HG03175 (cell line): ENCODE data around the gene INA.
"Not testable (repeated sequence)": the region's sequence is repeated elsewhere in the genome, so short reads cannot be mapped to it uniquely, and the experiment has no call there.

Experiments used
- ATAC-seq: cut with Tn5 transposase; IDR thresholded peaks from one replicate; pipeline ENCODE4 v1.9.1; 2021; ENCODE audit warnings: mild to moderate bottlenecking, moderate library complexity; ENCODE audit not compliant: unreplicated experiment

The INA gene

GRCh38 chr10:103276896-103277712, at the start of gene INA:
INA (plus strand) TSS chr10:103277138; CDS start chr10:103277212, 74 bp downstream.
- no peak for ATAC-seq

- ATAC-seq = no peak
These were observed 49.5 kb upstream of the INA start for GRCh38 chr10:103227416-103227815.

DNA sequence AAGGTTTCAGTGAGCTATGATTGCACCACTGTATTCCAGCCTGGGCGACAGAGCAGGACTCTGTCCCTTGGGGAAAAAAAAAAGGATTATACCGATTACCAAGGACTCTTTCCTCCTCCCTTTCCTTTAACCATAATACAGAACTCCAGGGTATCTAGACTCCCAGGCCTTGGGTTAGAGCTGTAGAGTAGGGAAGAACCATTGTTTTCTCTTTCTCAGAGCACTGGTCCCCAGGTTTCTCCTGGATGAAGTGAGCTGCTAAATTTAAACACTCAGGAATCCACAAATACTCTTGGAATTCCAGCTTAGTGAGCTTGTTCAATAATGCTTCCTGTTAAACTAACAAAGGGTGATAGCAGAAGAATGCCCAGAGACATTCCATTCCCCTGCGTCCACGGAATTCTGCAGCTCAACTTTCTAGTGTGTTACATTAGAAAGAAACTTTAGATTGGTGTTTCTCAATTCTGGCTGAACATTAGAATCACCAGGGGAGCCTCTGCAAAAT, 45.8 kb upstream of the INA start:
- ATAC-seq = no peak

GRCh38 chr10:103232131-103232673, 44.7 kb upstream of the INA start:
- no peak for ATAC-seq

DNA sequence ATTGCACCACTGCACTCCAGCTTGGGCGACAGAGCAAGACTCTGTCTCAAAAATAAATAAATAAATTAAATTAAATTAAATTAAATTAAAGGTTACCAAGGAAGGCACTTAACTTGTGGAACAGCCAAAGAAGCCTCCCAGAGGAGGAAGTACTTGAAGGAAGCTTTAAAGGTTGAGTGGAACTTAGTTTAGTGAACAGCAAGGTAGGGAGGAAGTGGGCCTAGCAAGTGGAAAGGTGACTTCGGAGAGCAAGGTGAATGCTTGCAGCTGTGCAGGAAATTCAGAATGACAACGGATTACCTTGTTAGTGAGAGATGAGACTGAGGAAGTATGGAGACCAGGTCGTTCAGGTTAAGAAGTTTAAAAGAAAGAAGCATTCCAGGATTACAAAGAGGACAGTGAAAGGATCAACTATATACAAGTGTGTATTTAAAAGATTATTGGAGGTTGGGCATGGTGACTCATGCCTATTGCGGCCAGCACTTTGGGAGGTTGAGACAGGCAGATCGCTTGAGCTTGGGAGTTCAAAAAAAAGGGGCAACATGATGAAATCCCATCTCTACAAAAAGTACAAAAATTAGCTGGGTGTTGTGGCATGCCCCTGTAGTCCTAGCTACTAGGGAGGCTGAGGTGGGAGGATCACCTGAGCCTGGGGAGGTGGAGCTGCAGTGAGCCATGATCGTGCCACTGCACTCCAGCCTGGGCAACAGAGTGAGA, 44.0 kb upstream of the INA start:
- no peak for ATAC-seq

DNA sequence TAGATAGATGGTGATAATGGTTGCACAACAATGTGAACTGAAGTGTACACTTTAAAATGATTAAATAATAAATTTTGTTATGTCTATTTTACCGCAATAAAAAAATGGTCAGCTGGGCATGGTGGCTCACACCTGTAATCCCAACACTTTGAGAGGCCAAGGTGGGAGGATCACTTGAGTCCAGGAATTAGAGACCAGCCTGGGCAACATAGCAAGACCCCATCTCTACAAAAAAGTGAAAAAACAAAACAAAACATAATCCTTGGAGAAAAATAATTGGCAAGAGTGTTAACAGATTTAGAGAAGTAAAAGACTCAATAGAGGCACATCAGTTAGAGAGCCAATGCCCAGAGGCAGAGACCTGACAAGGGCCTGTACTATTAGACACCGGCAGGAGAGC, 41.2 kb upstream of the INA start:
- ATAC-seq = no peak

DNA sequence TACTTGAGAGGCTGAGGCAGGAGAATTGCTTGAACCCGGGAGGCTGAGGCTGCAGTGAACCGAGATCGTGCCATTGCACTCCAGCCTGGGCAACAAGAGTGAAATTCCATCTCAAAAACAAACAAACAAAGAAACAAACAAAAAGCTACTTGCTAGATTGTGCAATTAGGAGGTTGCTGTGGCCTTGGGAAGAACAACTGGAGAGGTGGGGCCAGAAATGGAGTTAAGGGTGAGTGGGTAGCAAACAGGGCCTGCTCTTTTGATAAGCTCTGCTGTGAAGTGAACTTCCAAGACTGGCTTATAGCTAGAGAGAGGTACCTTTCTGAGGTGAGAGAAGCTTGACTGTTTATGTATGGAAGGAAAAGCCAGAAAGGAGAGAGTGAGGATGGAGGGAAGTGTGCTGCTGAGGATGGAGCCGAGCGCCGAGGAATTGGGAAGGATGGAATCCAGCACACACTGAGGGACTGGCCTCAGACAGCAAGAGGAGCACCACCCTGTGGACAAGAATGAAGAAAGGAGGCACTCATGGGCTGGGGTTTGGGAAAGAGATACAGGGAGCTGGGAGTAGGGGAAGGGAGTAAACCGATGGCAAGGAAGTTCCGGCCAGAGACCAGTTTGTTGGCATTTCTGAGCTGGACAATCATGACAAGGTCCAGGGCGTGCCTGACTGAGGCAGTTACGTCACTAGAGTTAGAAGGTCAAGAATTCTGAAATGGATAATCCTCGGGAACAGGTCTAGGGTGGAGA, 38.3 kb upstream of the INA start:
- ATAC-seq = no peak

GRCh38 chr10:103241262-103242011, 35.5 kb upstream of the INA start:
- no peak for ATAC-seq

GRCh38 chr10:103244666-103245271, 32.2 kb upstream of the INA start:
- ATAC-seq = no peak

DNA sequence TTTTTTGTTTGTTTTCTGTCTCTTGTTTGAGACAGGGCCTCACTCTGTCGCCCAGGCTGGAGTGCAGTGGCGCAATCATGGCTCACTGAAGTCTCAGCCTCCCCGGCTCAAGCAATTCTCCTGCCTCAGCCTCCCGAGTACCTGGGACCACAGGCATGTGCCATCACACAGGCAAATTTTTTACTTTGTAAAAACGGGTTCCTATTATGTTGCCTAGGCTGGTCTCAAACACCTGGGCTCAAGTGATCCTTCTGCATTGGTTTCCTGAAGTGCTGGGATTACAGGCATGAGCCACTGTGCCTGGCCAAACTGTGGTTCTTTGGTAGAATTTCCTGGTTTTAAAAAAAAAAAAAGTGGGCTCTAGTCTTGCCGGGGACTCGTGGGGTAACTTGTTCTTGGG, 31.4 kb upstream of the INA start, which contains the start of gene RPEL1:
TSS of gene RPEL1 (plus strand) at position 301 of the 400 bp plus-strand sequence. CDS start 110 bp downstream, outside the sequence.
- ATAC-seq = not testable (repeated sequence)

- ATAC-seq = no peak
These were observed 30.6 kb upstream of the INA start for GRCh38 chr10:103246324-103246723.

DNA sequence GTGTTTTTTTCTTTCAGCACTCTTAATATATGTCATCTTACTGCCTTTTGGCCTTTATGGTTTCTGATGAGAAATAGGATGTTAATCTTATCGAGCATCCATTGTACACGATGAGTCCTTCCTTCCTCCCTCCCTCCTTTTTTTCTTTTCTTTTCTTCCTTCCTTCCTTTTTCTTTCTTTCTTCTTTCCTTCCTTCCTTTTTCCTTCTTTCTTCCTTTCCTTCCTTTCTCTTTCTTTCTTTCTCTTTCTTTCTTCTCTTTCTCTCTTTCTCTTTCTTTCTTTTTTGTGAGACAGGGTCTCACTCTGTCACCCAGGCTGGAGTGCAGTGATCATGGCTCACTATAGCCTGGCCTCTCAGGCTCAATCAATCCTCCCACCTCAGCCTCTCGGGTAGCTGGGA, 22.8 kb upstream of the INA start:
- no peak for ATAC-seq

DNA sequence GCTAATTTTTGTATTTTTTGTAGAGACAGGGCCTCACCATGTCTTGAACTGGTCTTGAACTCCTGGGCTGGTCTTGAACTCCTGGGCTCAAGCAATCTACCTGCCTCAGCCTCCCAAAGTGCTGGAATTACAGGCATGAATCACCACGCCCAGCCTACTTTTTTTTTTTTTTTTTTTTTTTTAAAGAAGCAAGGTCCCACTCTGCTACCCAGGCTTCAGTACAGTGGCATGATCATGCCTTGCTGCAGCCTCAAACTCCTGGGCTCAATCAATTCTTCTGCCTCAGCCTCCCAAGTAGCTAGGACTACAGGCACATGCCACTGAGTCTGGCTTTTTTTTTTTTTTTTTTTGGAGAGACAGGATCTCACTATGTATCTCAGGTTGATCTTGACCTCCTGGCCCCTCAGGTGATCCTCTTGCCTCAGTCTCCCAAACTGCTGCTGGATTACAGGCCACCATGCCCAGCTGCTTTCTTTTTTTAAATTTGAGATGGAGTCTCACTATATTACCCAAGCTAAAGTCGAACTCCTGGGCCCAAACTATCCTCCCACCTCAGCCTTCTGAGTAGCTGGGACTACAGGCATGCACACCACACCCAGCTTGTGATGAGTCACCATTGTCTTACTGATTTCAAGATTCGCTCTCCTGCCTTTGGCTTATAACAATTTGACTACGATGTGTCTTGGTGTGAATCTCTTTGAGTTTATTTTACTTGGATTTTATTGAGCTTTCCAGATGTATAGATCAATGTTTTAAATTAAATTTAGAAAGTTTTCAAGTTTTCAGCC, 22.2 kb upstream of the INA start:
- ATAC-seq = no peak

DNA sequence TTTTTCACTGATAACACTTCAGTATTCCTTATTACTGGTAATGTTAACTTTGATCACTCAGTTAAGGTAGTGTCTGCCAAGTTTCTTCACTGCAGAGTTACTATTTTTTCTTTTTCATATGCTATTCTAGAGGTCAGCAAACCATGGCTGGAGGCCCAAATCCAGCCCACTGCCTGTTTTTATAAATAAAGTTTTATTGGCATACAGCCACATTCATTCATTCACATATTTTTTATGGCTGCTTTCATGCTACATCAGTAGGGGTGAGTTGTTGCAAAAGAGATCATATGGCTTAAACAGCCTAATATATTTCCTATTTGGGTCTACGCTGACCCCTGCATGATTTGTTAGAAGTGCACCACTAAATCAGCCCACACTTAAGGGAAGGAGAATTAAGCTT, 20.3 kb upstream of the INA start:
- ATAC-seq = no peak

DNA sequence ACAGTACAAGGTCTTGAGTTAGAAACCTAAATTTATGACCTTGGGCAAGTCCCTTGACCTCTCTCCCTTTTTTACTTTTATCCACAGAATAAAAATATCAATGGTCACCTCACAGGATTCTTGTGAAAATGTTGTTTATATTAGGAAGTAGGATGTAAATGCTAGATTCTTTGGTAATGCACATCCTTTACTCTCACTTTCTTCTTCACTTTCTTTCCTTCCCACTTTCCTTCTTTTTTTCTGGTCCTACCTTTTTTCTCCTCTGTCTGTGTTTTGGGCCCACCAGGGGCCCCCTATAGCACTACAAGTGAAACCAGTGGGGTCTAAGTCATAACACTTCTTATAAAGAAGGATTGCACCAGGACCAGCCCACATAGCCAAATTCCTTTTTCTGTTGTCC, 19.1 kb upstream of the INA start:
- ATAC-seq = no peak

GRCh38 chr10:103258928-103259327, 18.0 kb upstream of the INA start:
- ATAC-seq = not testable (repeated sequence)

- ATAC-seq = no peak
These were observed 16.9 kb upstream of the INA start for GRCh38 chr10:103259989-103260388.

- no peak for ATAC-seq
These were observed 14.7 kb upstream of the INA start for GRCh38 chr10:103262229-103262628.

DNA sequence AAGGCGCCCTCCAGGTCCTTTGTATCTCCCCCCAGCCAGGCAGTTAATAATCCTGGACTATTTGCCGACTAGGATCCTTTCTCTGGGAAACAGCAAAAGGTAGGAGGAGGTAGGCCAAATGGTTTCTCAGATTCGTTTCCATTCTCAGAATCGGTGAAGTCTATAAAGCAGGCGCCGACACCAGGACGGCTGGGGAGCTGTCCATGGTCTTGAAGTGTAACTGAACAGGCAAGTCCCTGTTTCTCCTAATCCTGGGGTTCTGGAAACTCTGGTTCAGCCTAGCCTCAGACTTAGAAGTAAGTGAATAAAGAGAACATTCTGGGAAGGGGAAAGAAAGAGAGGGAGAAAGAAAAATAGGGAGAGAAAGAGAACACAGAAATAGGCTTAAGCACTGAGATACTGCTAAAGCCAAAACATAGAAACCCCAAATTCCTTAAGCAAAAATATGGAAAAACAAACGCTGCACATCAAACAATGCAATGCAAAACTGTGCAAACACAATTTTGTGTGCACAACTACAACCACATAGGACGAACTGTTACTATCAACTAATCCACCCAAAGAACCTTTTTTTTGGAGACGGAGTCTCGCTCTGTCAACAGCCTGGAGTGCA, 11.1 kb upstream of the INA start:
- ATAC-seq = no peak
